Left cardiac atrium (tissue), 4 donors: ENCODE data around the gene TMEM63C. TPM values are rescaled to one million over a fixed set of nuclear protein-coding genes. Genes with fewer than 3 reads are reported as not detected.

ENCODE experiments used
- ATAC-seq, 2 donors: fragments of 200-7000 bp; cut with Tn5 transposase; one replicate each; pipeline ENCODE4 v1.9.1; 2020; ENCODE audit warnings: mild to moderate bottlenecking in 2 of 2, moderate library complexity in 2 of 2
- DNase-seq: peaks from one replicate; pipeline ENCODE4 v3.0.0-alpha.2; 2020
- intact Hi-C, 2 donors: fragments of 100-400 bp; cut with DNase I; formaldehyde crosslinking; loops; one replicate each; pipeline versions ENCODE4 v1.14.1 to v1.15.1; 2022 to 2023
- total RNA-seq, 2 donors: library from RNA; stranded (reverse); fragmentation: NEBNext Ultra II Directional; extraction: Animal tissue kit (Norgen Biotek cat#: 25700); gene quantifications; one replicate each; pipeline ENCODE4 v1.2.1, GENCODE V29; 2021
- donor health status: DM: no; HTN: yes; CAD: no.
- donor health status: DM: no; HTN: yes; CAD: no; lungs with severe emphysema.
- donor health status: DM: yes; HTN: yes; CAD: no.
- donor health status: Dilated cardiomyopathy.

The TMEM63C gene
- total RNA-seq, 2 donors from 2014 or later, result not detected

DNA sequence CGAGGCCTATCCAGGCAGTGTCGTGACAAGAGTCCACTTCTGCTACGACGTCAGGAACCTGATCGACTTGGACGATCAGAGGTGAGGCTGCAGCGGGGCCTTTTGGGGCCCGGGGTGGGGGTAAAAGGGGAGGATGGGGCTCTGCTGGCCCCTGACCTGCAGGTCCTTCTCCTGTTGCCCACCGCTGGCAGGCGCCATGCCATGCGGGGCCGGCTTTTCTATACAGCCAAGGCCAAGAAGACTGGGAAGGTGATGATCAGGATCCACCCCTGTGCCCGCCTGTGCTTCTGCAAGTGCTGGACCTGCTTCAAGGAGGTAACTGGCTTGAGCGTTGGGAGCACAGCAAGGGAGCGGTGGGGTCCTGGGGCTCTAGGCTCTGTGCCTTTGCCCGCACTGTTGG is 57.8 kb downstream of the TMEM63C start:
- ATAC-seq, result no peak
- intact Hi-C loops, result no loop called here

DNA sequence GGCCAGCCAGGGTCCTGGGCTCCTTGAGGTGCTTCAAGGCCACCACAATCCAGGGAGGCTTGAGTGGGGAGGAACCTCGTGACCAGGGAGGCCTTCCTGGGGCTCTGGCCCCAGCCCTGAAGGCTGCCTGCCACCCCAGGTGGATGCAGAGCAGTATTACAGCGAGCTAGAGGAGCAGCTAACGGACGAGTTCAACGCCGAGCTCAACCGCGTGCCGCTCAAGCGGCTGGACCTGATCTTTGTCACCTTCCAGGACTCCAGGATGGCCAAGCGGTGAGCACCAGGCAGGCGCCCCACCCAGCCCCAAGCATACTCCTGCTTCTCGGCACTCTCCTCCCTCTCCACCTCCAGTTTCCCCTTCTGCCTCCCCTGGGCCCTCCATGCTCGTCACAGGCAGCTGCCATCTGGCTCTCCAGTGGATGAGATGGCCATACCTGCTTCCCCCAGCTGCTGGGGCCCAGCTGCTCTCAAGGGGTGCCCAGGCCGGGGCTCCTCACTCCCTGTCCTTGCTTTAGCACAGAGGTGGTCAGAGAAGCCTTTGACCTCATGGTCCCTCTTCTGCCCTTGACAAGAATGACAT is 58.8 kb downstream of the TMEM63C start:
- ATAC-seq (no peak), DNase-seq (no peak)
- intact Hi-C loops, result no loop called here

More for the DNA sequence above, 57.8 kb downstream of the TMEM63C start:
- no peak for DNase-seq

DNA sequence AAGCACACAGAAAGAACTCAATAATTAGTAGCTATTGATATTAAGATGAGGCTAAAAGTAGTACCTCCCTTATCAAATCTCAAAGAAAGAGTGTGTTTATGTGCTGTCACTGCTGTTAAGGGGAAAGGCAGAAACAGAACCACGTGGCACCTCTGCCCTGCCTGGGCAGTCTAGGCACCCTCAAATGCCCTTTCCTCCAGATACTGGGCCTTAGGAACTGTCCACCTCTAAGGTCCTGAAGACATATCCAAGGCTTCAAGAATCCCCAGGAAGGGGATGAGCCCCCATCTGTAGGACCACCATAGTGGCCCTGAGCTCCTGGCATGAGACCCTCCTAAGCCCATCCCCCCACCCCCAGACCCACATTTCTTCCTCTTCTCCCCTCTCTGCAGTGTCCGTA is 60.4 kb downstream of the TMEM63C start:
- ATAC-seq (no peak), DNase-seq (no peak)
- intact Hi-C loops, result no loop called here

DNA sequence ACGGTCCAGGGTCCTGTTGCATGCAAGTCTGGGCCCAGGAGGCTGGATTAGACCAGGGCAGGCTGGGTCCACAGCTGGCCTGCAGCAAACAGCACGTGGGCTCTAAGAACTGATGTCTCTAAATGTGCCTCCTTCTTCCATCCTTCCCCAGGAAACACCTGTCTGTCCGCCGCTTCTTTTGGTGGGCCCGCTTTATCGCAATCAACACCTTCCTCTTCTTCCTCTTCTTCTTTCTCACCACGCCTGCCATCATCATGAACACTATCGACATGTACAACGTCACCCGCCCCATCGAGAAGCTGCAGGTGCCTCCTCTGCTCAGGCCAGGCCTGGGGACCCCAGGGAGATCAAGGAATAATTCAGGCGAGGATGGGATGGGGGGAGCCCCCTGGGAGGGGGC is 61.2 kb downstream of the TMEM63C start:
- ATAC-seq (no peak), DNase-seq (no peak)
- intact Hi-C loops, result no loop called here

DNA sequence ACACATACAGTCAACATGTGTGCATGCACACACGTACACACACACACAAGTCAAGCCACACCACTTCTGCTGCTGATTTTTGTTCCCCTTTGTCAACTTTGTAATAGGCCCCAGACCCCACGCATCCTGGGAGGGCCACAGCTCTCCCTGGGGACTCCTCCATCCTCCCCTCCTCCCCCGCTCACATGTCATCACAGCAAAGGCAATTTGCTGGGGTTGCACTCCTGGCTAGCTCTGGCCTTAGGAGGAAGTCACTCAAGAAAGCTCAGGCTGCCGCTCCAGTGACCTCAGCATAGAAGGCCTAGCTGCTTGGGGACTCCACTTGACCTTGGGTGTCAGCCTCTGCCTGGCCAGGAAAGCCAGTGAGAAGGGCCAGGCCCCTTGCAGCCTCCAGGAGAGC is 62.3 kb downstream of the TMEM63C start:
- intact Hi-C loops, result no loop called here
- DNase-seq (no peak), ATAC-seq (no peak)

DNA sequence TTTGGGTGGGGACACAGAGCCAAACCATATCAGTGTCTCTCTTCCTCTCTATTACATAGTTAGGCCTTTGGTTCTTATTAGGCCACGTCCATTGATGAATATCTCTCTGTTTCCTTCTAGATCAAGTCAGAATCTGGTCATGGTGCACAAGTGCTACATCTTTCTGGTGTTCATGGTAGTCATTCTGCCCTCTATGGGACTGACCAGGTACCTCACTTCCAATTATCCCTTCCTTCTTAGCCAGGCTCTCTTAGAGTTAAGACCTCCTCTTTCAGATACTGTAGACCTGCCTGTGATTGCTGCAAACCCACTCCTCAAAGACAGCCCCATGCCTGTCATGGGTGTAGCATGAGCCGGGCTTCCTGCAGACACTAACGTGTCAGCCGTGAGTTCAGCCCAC is 64.2 kb downstream of the TMEM63C start:
- no peak for ATAC-seq
- no peak for DNase-seq
- intact Hi-C loops, result no loop called here

DNA sequence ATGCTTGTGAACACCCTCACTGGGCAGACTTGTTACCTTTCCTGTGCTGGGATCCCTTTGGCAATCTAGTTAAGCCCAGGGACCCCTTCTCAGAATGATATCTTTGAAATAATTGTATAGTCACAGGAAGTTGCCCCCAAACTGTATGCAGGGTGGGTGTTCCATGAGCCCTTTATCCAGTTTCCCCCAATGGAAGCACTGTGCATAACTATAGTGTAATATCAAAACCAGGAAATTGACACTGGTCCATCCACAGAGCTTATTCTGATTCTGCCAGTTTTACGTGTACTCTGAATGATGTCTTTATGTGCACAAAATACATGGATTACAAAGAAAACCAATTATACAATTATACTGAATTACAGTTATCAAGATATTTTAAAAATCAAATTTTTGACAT is 65.2 kb downstream of the TMEM63C start:
- intact Hi-C loops, result no loop called here
- ATAC-seq (no peak), DNase-seq (no peak)

DNA sequence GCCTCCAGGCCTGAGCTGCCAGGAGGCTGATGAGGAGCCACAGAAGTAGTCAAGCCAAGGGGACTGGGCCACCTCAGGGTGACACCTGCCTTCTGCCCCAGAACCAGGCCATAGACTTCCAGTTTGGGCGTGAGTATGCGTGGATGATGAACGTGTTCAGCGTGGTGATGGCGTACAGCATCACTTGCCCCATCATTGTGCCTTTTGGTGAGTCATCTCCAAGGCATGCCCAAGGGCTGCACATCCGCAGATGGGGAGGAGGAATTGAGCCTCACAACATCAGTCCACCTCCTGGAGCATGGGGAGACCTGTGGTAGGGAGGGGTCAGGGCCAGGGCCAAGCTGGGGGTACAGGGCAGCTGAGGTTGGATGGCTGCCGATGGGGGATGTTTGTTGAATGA is 67.1 kb downstream of the TMEM63C start:
- ATAC-seq, result no peak
- intact Hi-C loops, result no loop called here
- DNase-seq, result no peak

DNA sequence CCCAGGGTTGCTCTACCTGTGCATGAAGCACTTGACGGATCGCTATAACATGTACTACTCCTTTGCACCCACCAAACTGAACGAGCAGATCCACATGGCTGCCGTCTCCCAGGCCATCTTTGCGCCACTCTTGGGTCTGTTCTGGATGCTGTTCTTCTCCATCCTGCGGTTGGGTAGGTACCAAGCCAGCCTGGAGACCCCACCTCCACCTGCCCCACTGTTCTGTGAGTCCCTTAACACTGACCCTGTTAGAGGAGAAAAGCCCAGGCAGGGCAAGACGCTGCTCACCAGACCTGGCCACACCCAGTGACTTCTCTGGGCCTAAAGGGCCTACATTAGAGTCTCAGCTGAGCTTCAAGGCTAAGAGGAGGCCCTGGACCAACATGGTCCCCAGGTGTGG is 67.7 kb downstream of the TMEM63C start:
- ATAC-seq (no peak), DNase-seq (no peak)
- intact Hi-C loops, result no loop called here

DNA sequence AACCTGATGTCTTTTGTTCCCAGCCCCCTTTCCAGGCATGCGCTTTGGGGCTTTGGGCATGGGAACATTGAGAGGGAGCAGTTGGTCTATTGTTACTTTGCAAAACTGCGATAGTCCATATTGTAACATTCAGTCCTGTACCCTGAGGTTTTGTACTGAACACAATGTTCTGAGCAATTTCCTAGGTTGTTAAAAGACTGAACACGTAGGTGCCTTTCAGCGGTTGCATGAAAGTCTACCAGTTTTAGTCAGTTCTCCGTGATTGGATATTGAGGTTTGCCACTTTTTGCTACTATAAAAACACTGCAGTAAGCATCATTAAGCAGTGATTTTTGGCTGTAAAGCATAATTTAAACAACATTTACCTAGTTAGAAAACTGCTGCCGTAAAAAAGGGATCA is 69.3 kb downstream of the TMEM63C start:
- no peak for DNase-seq
- intact Hi-C loops, result no loop called here
- ATAC-seq, result no peak

DNA sequence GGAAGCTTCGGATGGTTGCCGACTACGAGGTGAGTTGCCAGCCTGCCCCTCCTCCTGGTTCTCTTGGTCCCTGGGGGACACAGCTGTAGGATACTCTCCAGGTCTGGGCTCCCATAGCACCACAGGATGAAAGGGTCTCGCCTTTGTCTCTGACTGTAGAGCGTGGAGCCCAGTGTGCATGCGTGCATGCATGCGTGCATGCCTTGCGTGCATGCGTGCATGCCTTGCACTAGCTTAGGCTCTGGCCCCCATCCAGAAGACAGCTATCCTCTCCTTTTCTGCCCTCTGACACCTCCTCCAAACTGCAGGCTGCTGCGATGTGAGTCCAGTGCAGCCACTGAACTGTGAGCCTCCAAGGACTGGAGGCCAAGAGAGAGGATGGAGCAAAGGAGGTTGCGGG is 70.3 kb downstream of the TMEM63C start:
- intact Hi-C loops, result no loop called here
- no peak for DNase-seq
- ATAC-seq, result no peak

DNA sequence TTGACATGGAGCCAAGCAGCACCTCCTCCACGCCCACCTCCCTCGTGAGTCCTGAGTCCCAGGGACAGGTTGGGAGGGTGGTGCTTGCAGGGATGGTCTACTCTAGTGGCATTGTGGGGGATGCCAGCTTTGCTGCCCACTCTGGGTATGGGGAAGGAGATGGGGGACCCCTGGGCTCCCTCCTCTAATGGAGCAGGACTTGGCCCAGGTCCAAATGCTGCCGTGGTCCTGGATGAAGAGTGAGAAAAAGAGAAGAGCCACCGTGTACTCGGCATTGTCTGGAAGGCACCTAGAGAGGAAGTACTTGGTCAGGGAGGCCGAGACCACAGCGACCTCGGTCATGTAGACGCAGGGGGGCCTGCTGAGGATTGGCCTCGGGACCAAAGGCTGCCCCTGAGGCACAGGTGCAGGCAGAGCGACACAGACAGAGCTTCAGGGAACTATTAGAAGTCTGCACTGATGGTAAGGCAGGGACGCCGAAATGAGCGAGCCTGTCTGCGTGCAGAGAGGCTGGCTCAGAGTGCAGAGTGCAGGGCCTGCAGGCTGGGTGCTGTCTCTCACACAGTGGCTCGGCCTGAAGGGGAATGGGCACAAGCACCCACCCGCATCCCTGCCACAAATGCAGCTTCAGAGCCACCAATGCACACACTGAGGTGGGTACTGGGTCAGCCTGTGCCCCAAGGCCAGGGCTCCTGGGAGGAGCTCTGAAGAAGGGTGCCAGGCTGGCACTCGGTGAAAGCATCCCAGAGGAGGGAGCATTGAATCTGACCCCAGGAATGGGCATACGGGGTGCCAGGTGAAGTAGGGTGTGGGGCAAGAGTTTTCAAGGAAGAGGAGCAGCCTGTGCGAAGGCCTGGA is 72.0 kb downstream of the TMEM63C start:
- intact Hi-C loops, result no loop called here
- DNase-seq (no peak), ATAC-seq (no peak)

DNA sequence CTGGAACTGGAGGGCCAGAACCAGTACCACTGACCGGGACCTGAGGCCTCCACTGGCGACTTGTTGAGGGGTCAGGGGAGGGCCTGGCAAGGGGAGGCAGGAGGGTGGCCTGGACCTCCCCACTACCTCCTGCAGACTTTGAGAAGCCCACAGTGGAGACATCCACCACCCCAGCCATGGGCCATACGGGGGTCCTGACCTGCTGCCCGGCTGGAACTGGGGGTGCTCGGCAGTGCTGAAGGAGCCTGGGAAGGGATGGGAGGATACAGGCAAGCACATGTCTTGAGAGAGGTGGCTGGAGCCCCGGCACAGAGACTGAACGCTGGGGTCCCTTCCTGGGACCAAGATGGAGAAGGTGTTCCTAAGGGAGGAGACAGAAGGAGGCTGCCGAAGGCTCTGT is 75.1 kb downstream of the TMEM63C start:
- intact Hi-C loops, result no loop called here
- ATAC-seq (no peak), DNase-seq (no peak)

DNA sequence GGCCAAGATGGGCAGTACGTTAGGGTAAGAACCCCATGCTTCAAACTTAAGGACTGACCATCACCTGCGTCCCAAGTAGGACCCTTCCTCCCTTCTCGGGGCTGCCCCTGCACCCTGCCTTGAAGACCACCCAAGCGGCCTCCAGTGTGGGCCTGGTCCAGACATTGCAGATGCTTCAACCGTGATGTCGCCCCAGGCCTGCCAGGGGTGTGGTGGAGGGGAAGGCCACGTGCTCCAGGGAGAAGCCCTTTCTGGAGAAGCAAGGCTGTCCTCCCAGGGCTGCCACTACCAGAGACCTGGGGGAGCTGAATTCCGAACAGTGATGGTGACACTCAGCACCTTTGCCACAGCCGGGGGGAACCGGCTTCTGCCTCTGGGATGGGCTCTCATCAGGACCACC is 76.1 kb downstream of the TMEM63C start:
- intact Hi-C loops, result no loop called here
- ATAC-seq (no peak), DNase-seq (no peak)

DNA sequence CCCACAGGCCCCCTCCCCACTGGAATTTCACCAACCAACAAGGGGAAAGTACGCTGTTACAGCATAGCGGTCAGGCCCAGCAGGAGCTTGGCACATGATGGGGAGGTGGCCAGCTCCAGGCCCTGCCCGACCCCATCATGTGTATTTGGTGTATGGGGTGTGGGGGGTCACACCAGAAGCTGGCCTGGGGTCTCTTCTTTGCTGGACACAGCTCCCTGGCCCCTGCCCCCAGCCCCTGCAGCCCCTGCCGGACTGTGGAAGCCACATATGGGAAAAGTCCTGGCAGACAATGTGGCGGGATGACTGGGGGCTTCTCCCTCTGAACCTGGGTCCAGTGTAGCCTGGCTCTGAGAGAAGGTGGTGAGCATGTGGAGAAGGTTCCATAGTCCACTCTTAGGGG is 77.0 kb downstream of the TMEM63C start:
- ATAC-seq (no peak), DNase-seq (no peak)
- intact Hi-C loops, result no loop called here

DNA sequence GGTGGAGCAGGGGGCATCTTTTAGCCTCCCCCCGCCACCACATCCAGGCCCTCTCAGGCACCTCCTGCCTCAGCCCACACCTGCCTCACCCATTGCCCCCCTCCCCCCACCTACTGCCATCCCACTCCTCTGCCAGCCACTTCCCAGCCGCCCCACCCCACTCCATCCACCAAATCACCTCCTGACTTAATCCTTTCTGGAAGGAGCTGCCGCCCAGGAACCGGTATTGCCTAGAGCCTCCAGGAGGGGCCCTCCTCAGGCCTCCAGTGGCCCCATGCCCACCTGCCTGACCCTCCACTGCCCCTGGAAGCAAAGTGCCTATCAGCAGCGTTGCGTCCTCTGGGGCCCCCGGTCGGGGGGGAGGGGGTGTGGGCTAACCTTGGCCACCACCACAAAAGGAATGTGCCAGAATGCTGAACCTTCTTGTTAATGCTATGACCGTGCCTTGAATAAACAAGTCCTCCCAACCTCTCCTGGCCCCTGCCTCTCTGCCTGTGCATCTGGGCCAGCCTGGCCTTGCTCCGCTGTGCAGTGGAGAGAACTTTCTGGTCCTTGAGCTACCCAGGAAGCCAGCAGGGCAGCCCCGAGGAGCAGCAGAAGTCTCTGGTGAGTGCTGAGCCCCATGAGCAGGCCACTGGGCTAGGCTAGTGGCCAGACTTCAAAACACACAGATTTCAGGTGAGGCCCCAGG is 77.6 kb downstream of the TMEM63C start:
- DNase-seq, result no peak
- ATAC-seq, result no peak
- intact Hi-C loops, result no loop called here

DNA sequence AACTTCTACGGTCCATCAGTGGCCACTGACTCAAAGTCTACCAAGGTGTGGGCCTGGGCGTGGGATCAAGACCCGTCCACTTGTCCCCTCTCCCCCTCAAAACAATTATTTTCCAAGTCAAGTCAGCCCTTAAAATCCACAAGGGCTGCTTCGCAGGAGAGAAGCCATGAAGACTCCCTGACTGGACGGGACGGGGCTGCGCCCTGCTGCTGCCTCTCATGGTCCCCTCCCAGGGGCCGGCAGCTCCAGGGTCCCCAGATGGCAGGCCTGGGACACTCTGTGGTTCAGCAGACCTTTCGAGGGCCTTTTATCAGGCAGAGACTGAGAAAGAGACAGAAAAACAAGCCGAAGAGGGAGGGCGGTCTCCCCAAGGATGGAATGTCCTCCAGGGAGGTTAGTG is 78.6 kb downstream of the TMEM63C start:
- ATAC-seq, result no peak
- no peak for DNase-seq
- intact Hi-C loops, result no loop called here

DNA sequence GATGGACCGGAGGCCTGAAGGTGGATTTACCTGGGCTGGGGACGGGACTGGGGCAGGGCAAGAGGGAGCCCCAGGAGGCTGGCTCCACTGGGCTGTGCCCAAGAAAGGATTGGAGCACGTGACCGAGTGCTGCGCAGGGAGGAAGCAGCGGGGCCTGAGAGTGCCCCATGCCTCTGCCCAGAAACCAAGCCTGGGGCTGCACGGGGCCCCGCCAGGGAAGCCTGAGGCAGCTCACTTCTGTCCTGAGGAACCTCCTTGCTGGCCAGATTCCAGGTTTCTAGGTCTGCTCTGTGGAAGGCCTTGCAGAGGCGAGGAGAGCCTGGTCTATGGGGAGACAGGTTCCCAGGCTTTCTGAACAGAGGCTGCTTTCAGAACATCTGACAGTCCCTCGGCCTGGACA is 79.0 kb downstream of the TMEM63C start:
- DNase-seq (no peak), ATAC-seq (no peak)
- intact Hi-C loops, result no loop called here

DNA sequence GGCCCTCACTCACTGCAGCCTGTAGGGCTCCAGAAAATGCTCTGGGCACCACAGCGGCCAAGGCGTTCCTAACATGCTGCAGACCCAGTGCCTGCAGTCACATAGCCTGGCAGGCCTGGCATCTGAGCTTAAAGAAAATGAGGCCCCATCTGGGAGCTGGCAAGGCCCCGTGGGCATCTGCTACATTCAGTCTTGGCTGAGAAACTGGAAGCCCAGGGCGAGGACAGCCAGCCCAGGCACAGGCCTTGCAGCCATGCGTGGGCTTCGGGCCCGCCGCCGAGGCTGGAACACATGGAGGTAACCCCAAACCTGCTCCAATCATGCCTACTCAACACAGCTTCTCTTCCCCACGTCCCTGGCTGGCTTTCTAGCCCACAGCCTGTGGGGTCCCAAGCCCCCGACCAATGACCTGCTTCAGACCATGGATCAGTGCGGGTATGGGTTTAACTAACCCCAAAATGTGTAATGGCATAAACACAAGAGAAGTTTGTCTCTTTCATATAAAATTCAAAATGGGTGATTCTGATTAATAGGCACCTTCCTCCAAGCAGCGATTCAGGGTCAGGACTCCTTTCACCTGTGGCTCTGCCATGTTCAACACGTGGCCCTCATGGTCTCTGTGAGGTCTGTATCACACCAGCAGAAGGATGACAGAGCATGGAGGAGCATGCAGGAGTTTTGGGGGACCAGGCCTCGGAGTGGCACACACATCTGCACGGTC is 83.0 kb downstream of the TMEM63C start:
- intact Hi-C loops, result no loop called here
- no peak for ATAC-seq
- DNase-seq, result no peak

DNA sequence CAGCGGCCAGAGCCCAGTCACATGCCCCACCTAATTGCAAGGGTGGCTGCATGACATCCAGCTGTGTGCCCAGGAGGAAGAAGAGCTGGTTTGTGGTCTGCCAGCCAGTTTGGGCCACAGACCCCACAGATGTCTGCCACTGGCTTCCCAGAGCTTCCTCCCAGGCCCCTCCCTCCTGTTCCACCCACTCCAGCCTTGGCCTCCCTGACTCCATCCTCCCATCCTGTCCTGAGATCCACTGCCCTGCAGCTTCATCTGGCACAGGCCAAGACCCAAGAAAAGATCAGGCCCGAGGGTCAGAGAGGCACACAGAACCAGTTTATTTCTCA is 83.6 kb downstream of the TMEM63C start:
- ATAC-seq, result no peak
- DNase-seq, result no peak
- intact Hi-C loops, result no loop called here
